Spleen (tissue), 11 donors: ENCODE data around the gene EPYC. TPM values are rescaled to one million over a fixed set of nuclear protein-coding genes. Genes with fewer than 3 reads are reported as not detected.

Source experiments
- DNase-seq: peaks from one replicate; pipeline ENCODE4 v3.0.0-alpha.2; 2020
- H3K27ac ChIP-seq, 8 donors: fragments of 200-600 bp; sonication (generic) in 7 of 8; 1 replicate in 4 of 8; 2 replicates in 4 of 8; pipeline versions ENCODE4 v1.5.0 to v1.8.0; 2016 to 2021; ENCODE audit warnings: inconsistent platforms in 4 of 8, mild to moderate bottlenecking in 4 of 8, moderate library complexity in 1 of 8
- H3K27me3 ChIP-seq, 7 donors: fragments of 200-600 bp; sonication (generic) in 6 of 7; replicated peaks in 1 of 7; 1 replicate in 4 of 7; 2 replicates in 3 of 7; pipeline versions ENCODE4 v1.5.0 to v1.8.0; 2016 to 2021; ENCODE audit warnings: inconsistent platforms in 3 of 7, mild to moderate bottlenecking in 1 of 7
- H3K36me3 ChIP-seq, 6 donors: fragments of 200-600 bp; sonication (generic) in 5 of 6; 1 replicate in 4 of 6; 2 replicates in 2 of 6; pipeline versions ENCODE4 v1.5.0 to v1.8.0; 2016 to 2021; ENCODE audit warnings: inconsistent platforms in 2 of 6
- H3K4me1 ChIP-seq, 6 donors: fragments of 200-600 bp; sonication (generic) in 5 of 6; 1 replicate in 3 of 6; 2 replicates in 3 of 6; pipeline versions ENCODE4 v1.5.0 to v1.8.0; 2016 to 2021; ENCODE audit warnings: inconsistent platforms in 3 of 6
- H3K4me3 ChIP-seq, 8 donors: fragments of 200-600 bp; sonication (generic) in 7 of 8; 1 replicate in 4 of 8; 2 replicates in 4 of 8; pipeline versions ENCODE4 v1.5.0 to v1.8.0; 2016 to 2021; ENCODE audit warnings: inconsistent platforms in 4 of 8, mild to moderate bottlenecking in 4 of 8, moderate library complexity in 2 of 8
- H3K9me3 ChIP-seq, 8 donors: fragments of 200-600 bp; sonication (generic) in 7 of 8; 1 replicate in 4 of 8; 2 replicates in 4 of 8; pipeline versions ENCODE4 v1.5.0 to v1.8.0; 2016 to 2021; ENCODE audit warnings: inconsistent platforms in 4 of 8
- POLR2A ChIP-seq, 3 donors: fragments of 450-650 bp; IDR thresholded peaks; one replicate each; pipeline ENCODE4 v1.5.1; 2017; ENCODE audit warnings: antibody characterized with exemption in 3 of 3, mild to moderate bottlenecking in 1 of 3
- POLR2AphosphoS5 ChIP-seq, 3 donors: sonication (generic); formaldehyde crosslinking; IDR thresholded peaks; one replicate each; pipeline ENCODE4 v1.5.1; 2017; ENCODE audit warnings: antibody characterized with exemption in 3 of 3
- WGBS, 5 donors: extraction: QIAGEN DNeasy Blood & Tissue Kit in 3 of 5; methylation state at CpG; one replicate each; pipeline versions ENCODE4 v1.1.5 to v1.1.7; 2013 to 2018; 5-methylcytosine and 5-hydroxymethylcytosine counted together
- intact Hi-C: fragments of 100-400 bp; cut with DNase I; formaldehyde crosslinking; loops from one replicate; pipeline ENCODE4 v1.15.0; 2023; ENCODE audit warnings: low total_unique reads
- polyA plus RNA-seq, 3 donors: library from polyadenylated mRNA; stranded (reverse); fragments of 200-250 nt; gene quantifications; one replicate each; pipeline ENCODE4 v1.2.1, GENCODE V29; 2013
- total RNA-seq, 7 donors: library from RNA; depleted of rRNA in 3 of 7; stranded (reverse); fragments of >200 nt in 3 of 7; fragmentation: NEBNext Ultra II Directional in 4 of 7; extraction: Animal tissue kit (Norgen Biotek cat#: 25700) in 4 of 7; gene quantifications; one replicate each; pipeline versions ENCODE4 v1.1.0 to v1.2.1, GENCODE V29; 2016 to 2021
- TF ChIP-seq, protein P1 (sequence below), 11 experiments: fragments of 200-600 bp in 7 of 11; fragments of 450-650 bp in 4 of 11; sonication (generic) in 4 of 11; IDR thresholded peaks in 8 of 11; conservative IDR thresholded peaks in 3 of 11; 1 replicate in 7 of 11; 2 replicates in 4 of 11; pipeline versions ENCODE4 v1.4.0 to v1.8.0; 2016 to 2021; ENCODE audit warnings: antibody characterized with exemption in 11 of 11, inconsistent platforms in 4 of 11, mild to moderate bottlenecking in 1 of 11
- donor health status: healthy with polysubstance abuse.
- donor health status: DM: no; HTN: no; CAD: no; lungs with moderate emphysema.
- donor health status: DM: no; HTN: no; CAD: no.
- donor health status: Bipolar disorder and iron deficiency.
- donor health status: healthy.
- donor health status: DM: no; HTN: no; CAD: no.
- donor health status: DM: yes; HTN: yes; CAD: no.

The EPYC gene
- total and polyA plus RNA-seq, 10 donors = 0.08 TPM; not detected in 9

DNA sequence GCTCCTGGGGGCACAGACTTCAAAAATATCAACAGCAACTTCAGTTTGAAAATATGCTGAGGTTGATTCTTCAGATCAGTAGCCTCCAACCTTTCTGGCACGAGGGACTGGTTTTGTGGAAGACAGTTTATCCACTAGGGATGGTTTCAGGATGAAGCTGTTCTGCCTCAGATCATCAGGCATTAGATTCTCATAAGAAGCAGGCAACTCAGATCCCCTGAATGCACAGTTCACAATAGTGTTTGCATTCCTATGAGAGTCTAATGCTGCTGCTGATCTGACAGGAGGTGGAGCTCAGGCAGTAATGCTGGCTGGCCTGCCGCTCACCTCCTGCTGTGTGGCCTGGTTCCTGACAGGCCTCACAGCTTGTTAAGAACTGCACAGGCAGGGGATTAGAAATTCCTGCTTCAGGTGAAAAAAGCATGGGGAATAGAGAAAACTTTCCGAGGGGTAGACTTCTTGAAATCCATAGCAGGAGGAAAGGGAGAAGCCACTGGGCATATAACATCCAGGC is 12.8 kb downstream of the EPYC start:
- DNase-seq = no peak
- WGBS, 5 donors = 81 to 97% (median 89%) methylated on average over 3 of the region's 3 CpGs
- TF ChIP-seq, protein P1, sequence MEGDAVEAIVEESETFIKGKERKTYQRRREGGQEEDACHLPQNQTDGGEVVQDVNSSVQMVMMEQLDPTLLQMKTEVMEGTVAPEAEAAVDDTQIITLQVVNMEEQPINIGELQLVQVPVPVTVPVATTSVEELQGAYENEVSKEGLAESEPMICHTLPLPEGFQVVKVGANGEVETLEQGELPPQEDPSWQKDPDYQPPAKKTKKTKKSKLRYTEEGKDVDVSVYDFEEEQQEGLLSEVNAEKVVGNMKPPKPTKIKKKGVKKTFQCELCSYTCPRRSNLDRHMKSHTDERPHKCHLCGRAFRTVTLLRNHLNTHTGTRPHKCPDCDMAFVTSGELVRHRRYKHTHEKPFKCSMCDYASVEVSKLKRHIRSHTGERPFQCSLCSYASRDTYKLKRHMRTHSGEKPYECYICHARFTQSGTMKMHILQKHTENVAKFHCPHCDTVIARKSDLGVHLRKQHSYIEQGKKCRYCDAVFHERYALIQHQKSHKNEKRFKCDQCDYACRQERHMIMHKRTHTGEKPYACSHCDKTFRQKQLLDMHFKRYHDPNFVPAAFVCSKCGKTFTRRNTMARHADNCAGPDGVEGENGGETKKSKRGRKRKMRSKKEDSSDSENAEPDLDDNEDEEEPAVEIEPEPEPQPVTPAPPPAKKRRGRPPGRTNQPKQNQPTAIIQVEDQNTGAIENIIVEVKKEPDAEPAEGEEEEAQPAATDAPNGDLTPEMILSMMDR (IDR thresholded peaks at IDR 0.05 in 8 of 11, conservative IDR thresholded peaks at IDR 0.05 in 3 of 11) = no peak
- TF ChIP-seq POLR2A (IDR thresholded peaks at IDR 0.05) (no peak), POLR2AphosphoS5 (IDR thresholded peaks at IDR 0.05) (no peak)
- H3K27me3 ChIP-seq = no peaks in the 10 kb centered on the region
- H3K4me1 ChIP-seq = no peaks in the 10 kb centered on the region
- H3K9me3 ChIP-seq = no peaks in the 10 kb centered on the region
- no peaks in the 10 kb centered on the region for H3K36me3 ChIP-seq
- no peak overlapping the region for H3K4me3 ChIP-seq
- intact Hi-C loops = no loop called here
- H3K27ac ChIP-seq = no peak overlapping the region

GRCh38 chr12:90990611-90991010 is 14.2 kb downstream of the EPYC start:
- no peak overlapping the region for H3K4me3 ChIP-seq

GRCh38 chr12:90989686-90990111 is 15.1 kb downstream of the EPYC start:
- H3K27me3 ChIP-seq = no peaks in the 10 kb centered on the region
- intact Hi-C loops = no loop called here
- H3K9me3 ChIP-seq = peaks cover 0 to 6% (median 0%) of the 10 kb centered on the region in 8 donors
- WGBS, 5 donors = 82 to 100% (median 90%) methylated on average over 1 of the region's 1 CpG
- DNase-seq = no peak
- no peaks in the 10 kb centered on the region for H3K4me1 ChIP-seq
- TF ChIP-seq, protein P1 (IDR thresholded peaks at IDR 0.05 in 8 of 11, conservative IDR thresholded peaks at IDR 0.05 in 3 of 11) = no peak
- TF ChIP-seq POLR2AphosphoS5 (IDR thresholded peaks at IDR 0.05) (no peak), POLR2A (IDR thresholded peaks at IDR 0.05) (no peak)
- H3K36me3 ChIP-seq = no peaks in the 10 kb centered on the region
- no peak overlapping the region for H3K4me3 ChIP-seq
- no peak overlapping the region for H3K27ac ChIP-seq

More at GRCh38 chr12:90990611-90991010, 14.2 kb downstream of the EPYC start:
- TF ChIP-seq POLR2A (IDR thresholded peaks at IDR 0.05) = no peak
- H3K27me3 ChIP-seq = no peaks in the 10 kb centered on the region
- H3K36me3 ChIP-seq = no peaks in the 10 kb centered on the region
- H3K27ac ChIP-seq = no peak overlapping the region
- no peaks in the 10 kb centered on the region for H3K4me1 ChIP-seq
- peaks cover 0 to 6% (median 0%) of the 10 kb centered on the region in 8 donors for H3K9me3 ChIP-seq
- intact Hi-C loops = no loop called here
- no peak for DNase-seq
- WGBS, 5 donors = 54 to 62% (median 58%) methylated on average over 3 of the region's 3 CpGs

DNA sequence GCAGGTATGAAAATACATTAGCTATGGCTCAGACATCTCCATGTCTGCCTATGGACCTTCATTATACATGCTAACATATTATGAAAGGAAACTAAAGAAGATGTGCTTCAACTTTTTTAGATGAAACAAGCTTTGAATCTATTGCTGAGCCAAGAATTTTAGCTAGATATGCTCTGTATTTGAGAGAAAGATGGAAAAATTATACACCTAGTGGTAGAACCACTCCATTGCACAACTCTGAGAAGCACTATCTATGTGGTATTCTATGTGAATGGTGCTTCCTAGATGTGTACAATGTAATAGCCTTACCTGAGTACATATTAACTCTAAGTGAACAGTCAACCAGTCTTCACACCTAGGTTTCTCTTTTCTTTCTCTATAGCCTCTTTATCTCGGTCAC is 17.3 kb downstream of the EPYC start:
- TF ChIP-seq POLR2AphosphoS5 (IDR thresholded peaks at IDR 0.05) = no peak
- TF ChIP-seq POLR2A (IDR thresholded peaks at IDR 0.05) = no peak
- TF ChIP-seq, protein P1 (IDR thresholded peaks at IDR 0.05 in 8 of 11, conservative IDR thresholded peaks at IDR 0.05 in 3 of 11) = peak in 1 of 11 experiments; percentile 9
- Histone ChIP-seq H3K27ac (no peak overlapping the region), H3K4me1 (no peaks in the 10 kb centered on the region), H3K4me3 (no peak overlapping the region), H3K9me3 (peaks cover 0 to 6% (median 0%) of the 10 kb centered on the region in 8 donors), H3K36me3 (no peaks in the 10 kb centered on the region), H3K27me3 (no peaks in the 10 kb centered on the region)
- no peak for DNase-seq
- intact Hi-C loops = no loop called here
- WGBS, 5 donors = 85 to 95% (median 88%) methylated on average over 1 of the region's 1 CpG
